GM23338 (cell line): Measurements from ENCODE around the gene SSU72. TPM values are rescaled to one million over a fixed set of nuclear protein-coding genes. Genes with fewer than 3 reads are reported as not detected.
"Not testable (repeated sequence)": the region's sequence is repeated elsewhere in the genome, so short reads cannot be mapped to it uniquely, and the experiment has no call there.

Experiments
- ATAC-seq: fragments of 200-7000 bp; cut with Tn5 transposase; 3 replicates; pipeline ENCODE4 v1.9.1; 2020
- DNase-seq: peaks from one replicate; pipeline ENCODE4 v3.0.0-alpha.2; 2015; ENCODE audit warnings: low spot score
- H2AFZ ChIP-seq: fragments of 200-600 bp; sonication (generic); 2 replicates; pipeline ENCODE4 v1.8.0; 2016; ENCODE audit warnings: antibody characterized with exemption, mild to moderate bottlenecking, moderate library complexity
- H3F3A ChIP-seq: fragments of 200-600 bp; sonication (generic); replicated peaks from 2 replicates; pipeline ENCODE4 v1.8.0; 2017; ENCODE audit warnings: antibody characterized with exemption, mixed run types, low read depth
- H3K27ac ChIP-seq: fragments of 200-600 bp; sonication (generic); 2 replicates; pipeline ENCODE4 v1.6.1; 2016; ENCODE audit warnings: low read depth
- H3K27me3 ChIP-seq: fragments of 200-600 bp; sonication (generic); 2 replicates; pipeline ENCODE4 v1.8.0; 2016; ENCODE audit warnings: mild to moderate bottlenecking, mixed run types, moderate library complexity; ENCODE audit not compliant: insufficient read depth
- H3K36me3 ChIP-seq: fragments of 200-600 bp; sonication (generic); 2 replicates; pipeline ENCODE4 v1.8.0; 2016; ENCODE audit warnings: mild to moderate bottlenecking; ENCODE audit not compliant: insufficient read depth
- H3K4me1 ChIP-seq: fragments of 200-600 bp; sonication (generic); 2 replicates; pipeline ENCODE4 v1.8.0; 2016; ENCODE audit warnings: mild to moderate bottlenecking, moderate library complexity; ENCODE audit not compliant: insufficient read depth
- H3K4me2 ChIP-seq: fragments of 200-600 bp; sonication (generic); 2 replicates; pipeline ENCODE4 v1.7.1; 2017; ENCODE audit warnings: mixed run types
- H3K4me3 ChIP-seq: fragments of 200-600 bp; sonication (generic); 2 replicates; pipeline ENCODE4 v1.6.1; 2016; ENCODE audit warnings: mixed run types
- H3K79me2 ChIP-seq: fragments of 200-600 bp; sonication (generic); replicated peaks from 2 replicates; pipeline ENCODE4 v1.8.0; 2017; ENCODE audit warnings: mild to moderate bottlenecking; ENCODE audit not compliant: insufficient read depth
- H3K9me2 ChIP-seq: fragments of 200-600 bp; sonication (generic); 2 replicates; pipeline ENCODE4 v1.8.0; 2017; ENCODE audit not compliant: insufficient read depth
- H4K20me1 ChIP-seq: fragments of 200-600 bp; sonication (generic); replicated peaks from 2 replicates; pipeline ENCODE4 v1.8.0; 2017; ENCODE audit warnings: mild to moderate bottlenecking; ENCODE audit not compliant: insufficient read depth
- H3K27ac Mint-ChIP-seq: 2 replicates; pipeline ENCODE4 v1.8.0; 2020; ENCODE audit warnings: inconsistent platforms, mild to moderate bottlenecking, moderate library complexity, mixed read lengths
- H3K27me3 Mint-ChIP-seq: 3 replicates; pipeline ENCODE4 v1.8.0; 2022; ENCODE audit warnings: low read depth, mild to moderate bottlenecking, moderate library complexity, mixed read lengths, inconsistent platforms; ENCODE audit not compliant: insufficient read depth, poor library complexity
- H3K36me3 Mint-ChIP-seq: 3 replicates; pipeline ENCODE4 v1.8.0; 2021; ENCODE audit warnings: low read depth, mild to moderate bottlenecking, inconsistent platforms, moderate library complexity, mixed read lengths
- H3K4me1 Mint-ChIP-seq: 3 replicates; pipeline ENCODE4 v1.8.0; 2020; ENCODE audit warnings: mild to moderate bottlenecking, inconsistent platforms, mixed read lengths
- H3K4me3 Mint-ChIP-seq: 3 replicates; pipeline ENCODE4 v1.8.0; 2021; ENCODE audit warnings: moderate library complexity, mild to moderate bottlenecking, inconsistent platforms, mixed read lengths
- H3K9me3 Mint-ChIP-seq: 3 replicates; pipeline ENCODE4 v1.8.0; 2020; ENCODE audit warnings: moderate library complexity, mild to moderate bottlenecking, inconsistent platforms, mixed read lengths
- CREB1 ChIP-seq: fragments of 250-450 bp; sonication (Bioruptor Pico); IDR thresholded peaks from 2 replicates; pipeline ENCODE4 v1.5.0; 2020; ENCODE audit warnings: low read depth, mild to moderate bottlenecking, moderate library complexity
- CTCF ChIP-seq, 2 experiments: fragments of 200-600 bp in 1 of 2; sonication (generic) in 1 of 2; conservative IDR thresholded peaks; 2 replicates each; pipeline versions ENCODE4 v1.5.1 to v1.6.1; 2016 to 2017; ENCODE audit warnings: antibody characterized with exemption in 2 of 2, low read depth in 2 of 2, mild to moderate bottlenecking in 2 of 2, moderate library complexity in 1 of 2
- EZH2 ChIP-seq: fragments of 200-600 bp; sonication (generic); IDR thresholded peaks from one replicate; pipeline ENCODE4 v1.8.0; 2017; ENCODE audit warnings: antibody characterized with exemption, mild to moderate bottlenecking, low read depth; ENCODE audit not compliant: unreplicated experiment
- EZH2phosphoT487 ChIP-seq: fragments of 200-600 bp; sonication (generic); IDR thresholded peaks from one replicate; pipeline ENCODE4 v1.8.1; 2018; ENCODE audit warnings: antibody characterized with exemption; ENCODE audit not compliant: unreplicated experiment
- JUNB ChIP-seq: IDR thresholded peaks from one replicate; pipeline ENCODE4 v1.6.1; 2016; ENCODE audit warnings: antibody characterized with exemption; ENCODE audit not compliant: unreplicated experiment
- POLR2AphosphoS5 ChIP-seq: IDR thresholded peaks from 2 replicates; pipeline ENCODE4 v1.6.1; 2016; ENCODE audit warnings: antibody characterized with exemption, low read depth
- STAT1 ChIP-seq: IDR thresholded peaks from one replicate; pipeline ENCODE4 v1.6.1; 2016; ENCODE audit warnings: antibody characterized with exemption; ENCODE audit not compliant: unreplicated experiment
- ZNF114 ChIP-seq: fragments of 250-450 bp; sonication (Bioruptor Pico); IDR thresholded peaks from 2 replicates; pipeline ENCODE4 v1.5.0; 2020; ENCODE audit warnings: mild to moderate bottlenecking, moderate library complexity
- ZNF331 ChIP-seq: fragments of 250-450 bp; sonication (Bioruptor Pico); IDR thresholded peaks from 2 replicates; pipeline ENCODE4 v1.5.0; 2020; ENCODE audit warnings: low read depth, mild to moderate bottlenecking, moderate library complexity
- ZNF462 ChIP-seq: fragments of 250-450 bp; sonication (Bioruptor Pico); IDR thresholded peaks from 2 replicates; pipeline ENCODE4 v1.5.0; 2020; ENCODE audit warnings: mild to moderate bottlenecking, moderate library complexity
- polyA plus RNA-seq: library from polyadenylated mRNA; unstranded; fragments of >200 nt; fragmentation: Nextera tagmentation; extraction: Ambion mirVana; gene quantifications from 2 replicates; pipeline ENCODE4 v1.2.1, GENCODE V29; 2016
- total RNA-seq: library from RNA; depleted of rRNA; stranded (reverse); fragments of >200 nt; shearing (Covaris generic); gene quantifications from 2 replicates; pipeline ENCODE4 v1.2.3, GENCODE V29; 2014
- TF ChIP-seq, protein P1 (sequence below): IDR thresholded peaks from 2 replicates; pipeline ENCODE4 v1.6.1; 2016; ENCODE audit warnings: antibody characterized with exemption

Gene SSU72
- total and polyA plus RNA-seq, 2 experiments from 2014 or later = 148 to 248 TPM

- Histone ChIP-seq H3K4me2 (0 out of 2 replicates have a peak overlapping the region, but pooled peaks have one; percentile 68), H3K79me2 (peaks cover 18% of the 10 kb centered on the region), H3K4me3 (peak overlapping the region; percentile 80)
- H3K36me3 ChIP-seq, H4K20me1 ChIP-seq, H3K27me3 Mint-ChIP-seq, H3F3A ChIP-seq, H3K9me2 ChIP-seq, H3K36me3 Mint-ChIP-seq, H3K4me1 ChIP-seq, H3K4me1 Mint-ChIP-seq, DNase-seq, H3K27ac ChIP-seq, H3K27ac Mint-ChIP-seq, H3K9me3 Mint-ChIP-seq, H3K27me3 ChIP-seq, H2AFZ ChIP-seq: not testable (repeated sequence)
- H3K4me3 Mint-ChIP-seq = peak overlapping the region; percentile 76
- ATAC-seq = peak; percentile 8
These were observed 62.2 kb downstream of the SSU72 start for GRCh38 chr1:1512425-1512824.

- Histone ChIP-seq H3F3A (0 out of 2 replicates have a peak, but pooled peaks cover 2% of the 10 kb centered on the region), H3K79me2 (peaks cover 18% of the 10 kb centered on the region), H4K20me1 (no peaks in the 10 kb centered on the region), H3K27ac (peak within 1 kb of the TSS; percentile 91), H3K27me3 (no peaks in the 10 kb centered on the region), H3K9me2 (no peaks in the 10 kb centered on the region), H3K36me3 (peaks cover 4% of the 10 kb centered on the region; the same call in 1 of the 2 replicates), H3K4me1 (no peaks in the 10 kb centered on the region), H2AFZ (0 out of 2 replicates have a peak within 1 kb of the TSS, but pooled peaks have one; percentile 66), H3K4me3 (peak within 1 kb of the TSS; percentile 80), H3K4me2 (peak within 1 kb of the TSS; percentile 88)
- Mint-ChIP-seq H3K4me1 (peaks cover 8% of the 10 kb centered on the region; the same call in 2 of the 3 replicates), H3K27me3 (peaks cover 9% of the 10 kb centered on the region), H3K4me3 (peak within 1 kb of the TSS; percentile 91), H3K9me3 (no peaks in the 10 kb centered on the region), H3K36me3 (peaks cover 5% of the 10 kb centered on the region), H3K27ac (peak within 1 kb of the TSS; percentile 99)
- DNase-seq = peak; percentile 99
- ATAC-seq = peak; percentile 83
- TF ChIP-seq STAT1 (no peak), EZH2 (no peak), ZNF462 (no peak), EZH2phosphoT487 (no peak), CTCF (conservative IDR thresholded peaks at IDR 0.05; ENCODE audit: low read depth in 2 of 2) (no peak), CREB1 (CRISPR knock-in tag) (peak; percentile 97), POLR2AphosphoS5 (peak; percentile 61), JUNB (no peak), ZNF331 (no peak), ZNF114 (CRISPR knock-in tag) (no peak)
- TF ChIP-seq, protein P1, sequence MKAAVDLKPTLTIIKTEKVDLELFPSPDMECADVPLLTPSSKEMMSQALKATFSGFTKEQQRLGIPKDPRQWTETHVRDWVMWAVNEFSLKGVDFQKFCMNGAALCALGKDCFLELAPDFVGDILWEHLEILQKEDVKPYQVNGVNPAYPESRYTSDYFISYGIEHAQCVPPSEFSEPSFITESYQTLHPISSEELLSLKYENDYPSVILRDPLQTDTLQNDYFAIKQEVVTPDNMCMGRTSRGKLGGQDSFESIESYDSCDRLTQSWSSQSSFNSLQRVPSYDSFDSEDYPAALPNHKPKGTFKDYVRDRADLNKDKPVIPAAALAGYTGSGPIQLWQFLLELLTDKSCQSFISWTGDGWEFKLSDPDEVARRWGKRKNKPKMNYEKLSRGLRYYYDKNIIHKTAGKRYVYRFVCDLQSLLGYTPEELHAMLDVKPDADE = peak; percentile 82
These were observed 63.0 kb downstream of the SSU72 start, which contains the start of gene ATAD3A for GRCh38 chr1:1511533-1512285. ATAD3A (plus strand) TSS chr1:1512162; CDS start chr1:1512269, 107 bp downstream.
